Retinal pigment epithelial cell (primary cell): ENCODE data around the gene DLEC1.
A peak's percentile ranks its signal among the peaks of the same experiment; 100 is the strongest.
"Not testable (repeated sequence)": the region's sequence is repeated elsewhere in the genome, so short reads cannot be mapped to it uniquely, and the experiment has no call there.

Experiments
- DNase-seq: peaks from one replicate; pipeline ENCODE4 v3.0.0-alpha.2; 2010; ENCODE audit warnings: low read depth
- H3K4me3 ChIP-seq: 2 replicates; pipeline ENCODE4 v1.5.1; 2011; ENCODE audit warnings: mild to moderate bottlenecking, low read length, control low read depth, moderate library complexity
- TF ChIP-seq, protein P1 (sequence below): conservative IDR thresholded peaks from 2 replicates; pipeline ENCODE4 v1.5.1; 2011; ENCODE audit warnings: low read depth, low read length, control low read depth, inconsistent platforms

The DLEC1 gene

DNA sequence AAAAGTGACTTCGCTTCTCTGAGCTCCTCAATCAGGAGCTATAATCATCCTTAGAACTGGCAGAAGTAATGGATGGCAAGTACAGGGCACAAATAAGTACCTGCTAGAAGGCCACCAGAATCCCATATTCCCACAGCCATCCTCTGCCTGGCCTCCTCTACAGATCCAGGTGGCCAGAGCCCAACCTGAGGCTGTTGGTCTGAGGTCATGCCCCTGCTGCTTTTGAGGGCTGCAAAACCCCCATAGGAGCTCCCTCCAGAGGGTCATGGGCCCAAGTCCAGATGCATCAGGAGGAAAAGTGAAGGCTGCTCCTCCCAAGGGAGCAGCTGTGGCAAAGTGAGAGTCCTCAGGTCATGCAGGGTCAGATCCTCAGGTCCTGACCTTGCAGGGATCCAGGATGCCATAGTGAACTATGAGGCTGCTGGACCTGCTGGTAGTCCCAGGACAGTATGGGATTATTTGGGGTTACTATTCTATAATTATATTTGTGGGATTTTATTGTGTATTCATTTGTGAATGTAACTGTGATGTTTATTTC lies 6.6 kb upstream of the DLEC1 start:
- TF ChIP-seq, protein P1, sequence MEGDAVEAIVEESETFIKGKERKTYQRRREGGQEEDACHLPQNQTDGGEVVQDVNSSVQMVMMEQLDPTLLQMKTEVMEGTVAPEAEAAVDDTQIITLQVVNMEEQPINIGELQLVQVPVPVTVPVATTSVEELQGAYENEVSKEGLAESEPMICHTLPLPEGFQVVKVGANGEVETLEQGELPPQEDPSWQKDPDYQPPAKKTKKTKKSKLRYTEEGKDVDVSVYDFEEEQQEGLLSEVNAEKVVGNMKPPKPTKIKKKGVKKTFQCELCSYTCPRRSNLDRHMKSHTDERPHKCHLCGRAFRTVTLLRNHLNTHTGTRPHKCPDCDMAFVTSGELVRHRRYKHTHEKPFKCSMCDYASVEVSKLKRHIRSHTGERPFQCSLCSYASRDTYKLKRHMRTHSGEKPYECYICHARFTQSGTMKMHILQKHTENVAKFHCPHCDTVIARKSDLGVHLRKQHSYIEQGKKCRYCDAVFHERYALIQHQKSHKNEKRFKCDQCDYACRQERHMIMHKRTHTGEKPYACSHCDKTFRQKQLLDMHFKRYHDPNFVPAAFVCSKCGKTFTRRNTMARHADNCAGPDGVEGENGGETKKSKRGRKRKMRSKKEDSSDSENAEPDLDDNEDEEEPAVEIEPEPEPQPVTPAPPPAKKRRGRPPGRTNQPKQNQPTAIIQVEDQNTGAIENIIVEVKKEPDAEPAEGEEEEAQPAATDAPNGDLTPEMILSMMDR, result no peak
- DNase-seq, result no peak
- no peak overlapping the region for H3K4me3 ChIP-seq

DNA sequence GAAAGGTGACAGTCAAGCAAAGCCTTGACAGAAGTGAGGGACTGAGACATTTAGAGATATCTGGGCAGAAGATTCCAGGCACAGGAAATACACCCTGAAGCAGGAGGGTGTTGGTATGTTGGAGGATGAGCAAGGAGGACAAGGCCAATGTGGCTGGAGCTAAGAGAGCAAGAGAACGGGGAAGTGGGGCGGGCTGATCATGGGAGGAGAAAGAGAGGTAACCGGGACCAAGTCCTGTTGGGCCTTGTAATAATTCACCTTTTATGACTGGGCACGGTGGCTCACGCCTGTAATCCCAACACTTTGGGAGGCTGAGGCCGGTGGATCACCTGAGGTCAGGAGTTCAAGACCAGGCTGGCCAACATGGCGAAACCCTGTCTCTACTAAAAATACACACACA lies 5.4 kb upstream of the DLEC1 start:
- not testable (repeated sequence) for DNase-seq, H3K4me3 ChIP-seq

DNA sequence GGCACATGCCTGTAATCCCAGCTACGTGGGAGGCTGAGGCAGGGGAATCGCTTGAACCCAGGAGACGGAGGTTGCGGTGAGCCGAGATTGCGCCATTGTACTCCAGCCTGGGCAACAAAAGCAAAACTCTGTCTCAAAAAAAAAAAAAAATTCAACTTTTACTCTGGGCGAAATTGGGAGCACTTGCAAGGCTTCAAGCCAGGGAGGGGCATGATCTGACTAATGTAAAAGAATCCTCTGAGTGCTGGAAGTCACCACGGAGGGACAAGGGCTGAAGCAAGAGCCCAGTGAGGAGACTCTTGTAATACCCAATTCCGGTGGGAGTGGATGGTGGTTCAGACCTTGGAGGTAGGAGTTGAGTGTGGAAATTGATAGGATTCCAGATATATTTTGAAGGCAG lies 4.7 kb upstream of the DLEC1 start:
- DNase-seq, H3K4me3 ChIP-seq: not testable (repeated sequence)

DNA sequence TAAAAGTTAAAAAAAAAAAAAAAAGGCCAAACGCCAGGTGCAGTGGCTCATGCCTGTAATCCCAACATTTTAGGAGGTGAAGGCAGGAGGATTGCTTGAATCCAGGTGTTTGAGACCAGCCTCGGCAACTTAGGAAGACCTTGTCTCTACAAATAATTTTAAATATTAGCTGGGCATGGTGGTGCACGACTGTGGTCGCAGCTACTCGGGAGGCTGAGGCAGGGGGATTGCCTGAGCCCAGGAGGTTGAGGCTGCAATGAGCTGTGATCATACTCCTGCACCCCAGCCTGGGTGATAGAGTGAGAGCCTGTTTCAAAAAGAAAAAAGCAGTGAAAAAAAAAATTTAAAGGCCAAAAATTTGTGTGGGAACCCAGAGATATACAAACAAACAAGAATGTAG lies 2.7 kb upstream of the DLEC1 start:
- no peak overlapping the region for H3K4me3 ChIP-seq
- TF ChIP-seq, protein P1, result no peak
- no peak for DNase-seq

DNA sequence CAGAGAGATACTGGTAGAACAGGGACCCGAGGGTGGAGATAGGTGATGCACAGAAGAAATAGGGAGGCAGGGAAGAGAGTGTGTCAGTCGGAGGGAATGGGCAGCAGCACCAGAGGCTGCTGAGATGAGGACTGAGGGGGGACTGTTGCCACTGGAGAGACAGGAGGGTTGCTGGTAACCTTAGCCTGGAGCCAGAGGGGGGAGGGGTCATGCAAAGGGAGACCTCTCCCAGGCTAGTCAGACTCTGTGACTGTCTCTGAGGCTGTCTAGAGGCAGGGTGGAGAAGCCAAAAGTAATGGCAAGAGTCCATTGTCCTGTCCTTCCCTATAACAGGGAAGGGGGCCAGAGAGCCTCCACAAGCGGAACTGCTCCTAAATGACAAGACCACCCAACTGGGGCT lies 2.1 kb upstream of the DLEC1 start:
- DNase-seq, result no peak
- TF ChIP-seq, protein P1, result no peak

DNA sequence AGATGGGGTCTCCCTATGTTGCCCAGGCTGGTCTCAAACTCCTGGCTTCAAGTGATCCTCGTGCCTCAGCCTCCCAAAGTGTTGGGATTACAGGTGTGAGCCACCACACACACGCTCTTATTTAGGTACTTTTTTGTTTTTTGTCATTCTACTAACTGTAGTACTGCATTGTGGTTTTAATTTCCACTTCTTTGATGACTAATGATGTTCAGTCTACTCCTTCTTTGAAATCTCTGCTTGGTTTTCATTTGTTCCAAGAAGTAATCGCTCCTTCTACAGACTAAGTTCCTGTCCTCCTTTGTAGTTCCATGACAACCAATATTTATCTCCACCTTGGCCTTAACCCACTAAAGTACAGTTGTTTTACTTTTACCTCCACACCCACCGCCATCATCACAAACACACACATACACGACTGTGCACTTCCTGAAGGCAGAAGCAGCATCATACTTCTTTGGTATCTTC lies 529 bp upstream of the DLEC1 start:
- TF ChIP-seq, protein P1, result no peak
- no peak for DNase-seq
- H3K4me3 ChIP-seq, result no peak overlapping the region

More for the DNA sequence above, 2.1 kb upstream of the DLEC1 start:
- no peak overlapping the region for H3K4me3 ChIP-seq

DNA sequence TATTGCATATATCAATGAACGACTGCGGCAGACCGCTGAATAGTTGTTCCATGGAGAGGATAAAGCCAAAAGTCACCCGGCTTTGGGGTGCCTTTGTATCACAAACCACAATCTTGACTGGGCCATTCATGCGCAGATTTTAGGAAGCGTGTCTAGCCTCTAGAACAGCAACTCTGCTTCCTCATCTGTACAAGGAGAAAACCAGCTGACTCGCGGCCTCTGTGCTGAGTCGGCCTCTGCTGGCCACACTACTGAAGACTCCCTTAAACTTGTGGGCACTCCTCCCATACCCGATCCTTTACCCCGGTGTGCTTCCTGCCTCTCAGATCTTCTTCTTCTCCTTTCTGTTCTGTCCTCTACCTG lies 872 bp downstream of the DLEC1 start:
- H3K4me3 ChIP-seq, result peak overlapping the region; percentile 51
- TF ChIP-seq, protein P1, result no peak
- no peak for DNase-seq

DNA sequence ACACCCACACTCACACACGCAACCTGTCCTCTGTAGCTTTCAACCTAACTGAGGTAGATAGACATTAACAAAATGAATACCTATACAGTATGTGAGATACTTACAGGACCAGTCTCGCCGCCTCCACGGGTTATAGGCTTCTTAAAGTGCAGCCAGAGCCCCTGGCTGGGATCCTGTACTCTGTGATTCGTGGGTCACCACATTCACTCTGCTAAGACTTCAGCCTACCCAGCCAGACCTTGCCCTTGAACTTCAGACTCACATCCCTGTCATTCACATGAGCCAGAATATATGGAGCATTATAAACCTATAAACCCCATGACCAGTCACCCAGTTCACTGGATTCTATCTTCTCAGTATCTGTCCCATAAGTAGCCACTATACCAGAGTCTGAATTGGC lies 1.4 kb downstream of the DLEC1 start:
- TF ChIP-seq, protein P1, result no peak
- no peak for DNase-seq
- H3K4me3 ChIP-seq, result no peak overlapping the region
